Hematopoietic multipotent progenitor cell treated with erythropoietin and hydrocortisone succinate and interleukin-3 and kit ligand, for 15 days (in vitro differentiated cells): ENCODE results near the gene SLC16A4.
"Not testable (repeated sequence)": the region's sequence is repeated elsewhere in the genome, so short reads cannot be mapped to it uniquely, and the experiment has no call there.

Experiments
- DNase-seq: peaks from one replicate; pipeline ENCODE4 v3.0.0-alpha.2; 2015; ENCODE audit warnings: low spot score

The SLC16A4 gene

GRCh38 chr1:110390692-110391245, at the start of gene SLC16A4:
TSS of gene SLC16A4 (minus strand) at chr1:110391026. CDS start at chr1:110389323, 1,703 bp downstream.
- DNase-seq: no peak

GRCh38 chr1:110439873-110440272, 49.0 kb upstream of the SLC16A4 start:
- not testable (repeated sequence) for DNase-seq

GRCh38 chr1:110438893-110439292, 48.1 kb upstream of the SLC16A4 start:
- no peak for DNase-seq

- not testable (repeated sequence) for DNase-seq
Observed at GRCh38 chr1:110437645-110438299, 46.9 kb upstream of the SLC16A4 start.

DNA sequence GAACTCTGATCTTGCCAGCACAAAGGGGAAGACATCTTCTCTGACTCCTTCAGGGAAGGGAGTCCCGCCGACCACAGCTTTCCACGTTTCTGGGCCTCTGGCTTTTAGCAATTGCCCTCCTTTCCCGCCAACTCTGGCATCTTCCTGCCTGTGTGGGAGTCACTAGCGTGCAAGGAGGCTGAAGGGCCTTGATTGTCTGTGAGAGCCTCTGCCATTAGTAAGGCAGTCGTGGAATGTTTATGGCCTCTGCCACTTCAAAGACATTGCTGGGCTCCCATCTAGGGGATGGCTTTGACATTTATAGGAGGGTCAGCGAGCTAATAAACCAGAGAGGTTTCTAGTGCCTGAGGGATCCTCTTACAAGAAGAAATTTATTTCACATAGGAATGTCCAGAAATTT, 45.8 kb upstream of the SLC16A4 start:
- DNase-seq: no peak

DNA sequence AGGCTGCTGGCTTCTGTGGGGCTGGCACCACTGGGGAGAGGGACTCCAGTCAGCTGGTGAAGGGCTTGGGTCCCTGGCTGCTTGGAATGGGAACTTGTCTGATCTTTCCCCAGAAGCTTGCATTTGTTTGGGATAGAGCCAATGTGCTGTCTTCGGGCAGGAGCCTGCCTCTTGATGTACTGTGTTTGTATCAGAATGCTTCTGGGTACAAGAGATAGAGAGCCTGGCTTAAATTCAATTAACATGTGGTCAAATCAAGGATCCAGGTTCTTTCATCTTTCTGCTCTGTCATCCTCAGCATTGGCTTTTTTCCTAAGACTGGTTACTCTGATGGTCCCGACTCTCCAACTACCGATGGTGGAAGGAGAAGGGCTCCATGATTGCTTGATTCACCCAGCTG, 44.1 kb upstream of the SLC16A4 start:
- no peak for DNase-seq

DNA sequence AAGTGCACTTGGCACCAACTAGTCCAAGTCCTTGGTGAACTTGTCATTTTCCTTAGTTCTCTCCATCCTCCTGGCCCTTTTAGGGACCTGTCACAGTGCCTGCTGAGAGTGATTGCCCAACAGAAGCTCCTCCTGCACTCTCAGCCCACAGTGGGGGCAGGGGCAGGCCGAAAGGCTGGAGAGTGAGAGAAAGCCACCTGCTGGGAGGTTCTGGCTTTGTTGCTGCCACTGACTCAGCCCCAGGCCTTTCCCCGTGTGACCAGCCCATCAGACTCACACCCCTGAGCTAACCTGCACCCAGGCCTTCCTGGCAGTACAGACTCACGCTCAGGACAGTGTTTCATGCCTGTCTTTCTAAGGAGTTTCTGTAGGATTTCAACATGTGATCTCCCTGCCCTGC, 43.0 kb upstream of the SLC16A4 start:
- DNase-seq: no peak

- DNase-seq: no peak
Observed at GRCh38 chr1:110433213-110433612, 42.4 kb upstream of the SLC16A4 start.

DNA sequence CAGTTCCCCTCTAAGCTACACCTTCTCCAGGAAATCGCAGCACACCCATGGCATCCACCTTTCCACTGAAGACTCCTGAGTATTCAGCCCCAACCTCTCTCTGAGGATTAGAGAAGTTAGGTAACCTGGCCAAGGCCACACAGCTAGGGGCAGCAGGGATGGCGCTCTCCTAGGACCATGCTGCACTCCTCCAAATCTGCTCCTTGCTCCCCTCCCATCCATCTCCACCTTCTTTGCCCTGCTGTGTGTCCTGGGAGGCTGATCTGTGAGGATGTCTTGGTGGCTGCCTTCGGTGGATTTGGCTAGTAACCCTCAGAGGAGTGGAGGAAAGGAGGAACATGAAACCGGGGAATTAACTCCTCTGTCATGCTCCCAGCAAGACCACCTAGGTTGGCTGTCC, 40.1 kb upstream of the SLC16A4 start:
- DNase-seq: no peak

DNA sequence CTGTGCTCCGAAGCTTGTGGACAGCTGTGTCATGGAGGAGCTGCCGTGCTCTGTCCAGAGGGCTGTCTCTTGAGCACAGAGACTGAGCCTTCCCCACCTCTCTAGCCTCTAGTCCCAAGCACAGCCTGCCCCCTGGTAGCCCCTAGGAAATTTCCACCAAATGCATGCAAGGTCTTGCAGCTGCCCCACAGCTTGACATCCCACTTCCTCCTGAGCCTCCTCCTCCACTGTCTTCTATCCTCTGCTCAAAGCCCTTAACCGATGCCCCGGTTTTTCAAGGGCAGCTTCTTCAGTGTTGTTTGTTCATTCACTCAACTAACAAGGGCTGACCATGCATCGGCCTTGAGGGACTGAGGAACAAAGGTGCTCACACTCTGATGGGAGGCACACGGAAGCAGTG, 39.5 kb upstream of the SLC16A4 start:
- DNase-seq: no peak

DNA sequence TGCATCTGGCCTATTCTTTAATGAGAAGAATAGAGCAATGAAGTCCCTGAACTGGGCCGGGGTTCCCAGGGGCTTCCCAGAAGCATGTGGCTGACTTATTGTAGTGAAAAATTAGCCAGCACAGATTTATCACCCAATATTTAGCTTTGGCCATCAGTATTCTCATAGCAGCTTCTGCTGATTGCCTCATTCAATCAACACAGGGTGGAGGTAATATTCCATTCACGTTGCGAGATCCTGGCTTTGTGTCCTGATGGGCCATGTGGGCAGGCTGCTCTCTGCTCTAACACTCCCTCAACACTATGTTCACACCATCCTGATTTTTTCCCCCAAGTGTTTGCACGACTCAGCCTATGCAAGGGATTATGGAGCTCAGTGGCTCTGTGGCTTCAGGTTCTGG, 38.1 kb upstream of the SLC16A4 start:
- no peak for DNase-seq

DNA sequence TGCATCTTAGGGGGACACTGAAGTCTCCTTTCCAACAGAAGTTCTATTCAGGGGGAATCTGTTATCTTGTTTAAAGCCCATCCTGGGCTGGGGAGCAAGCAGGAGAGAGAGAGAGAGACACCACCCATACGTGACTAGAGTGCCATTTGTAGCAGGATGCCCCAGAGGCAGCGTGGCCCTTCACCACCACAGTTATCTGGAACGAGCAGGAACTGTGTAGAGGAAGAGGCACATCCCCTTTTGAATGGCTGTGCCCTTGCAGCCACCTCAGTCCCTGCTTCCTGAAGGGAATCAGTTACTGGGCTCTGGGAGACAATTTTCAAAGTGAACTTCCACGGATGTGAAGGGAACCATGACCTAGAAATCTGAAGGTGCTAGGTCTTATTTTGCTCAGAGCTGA, 36.0 kb upstream of the SLC16A4 start:
- no peak for DNase-seq

DNA sequence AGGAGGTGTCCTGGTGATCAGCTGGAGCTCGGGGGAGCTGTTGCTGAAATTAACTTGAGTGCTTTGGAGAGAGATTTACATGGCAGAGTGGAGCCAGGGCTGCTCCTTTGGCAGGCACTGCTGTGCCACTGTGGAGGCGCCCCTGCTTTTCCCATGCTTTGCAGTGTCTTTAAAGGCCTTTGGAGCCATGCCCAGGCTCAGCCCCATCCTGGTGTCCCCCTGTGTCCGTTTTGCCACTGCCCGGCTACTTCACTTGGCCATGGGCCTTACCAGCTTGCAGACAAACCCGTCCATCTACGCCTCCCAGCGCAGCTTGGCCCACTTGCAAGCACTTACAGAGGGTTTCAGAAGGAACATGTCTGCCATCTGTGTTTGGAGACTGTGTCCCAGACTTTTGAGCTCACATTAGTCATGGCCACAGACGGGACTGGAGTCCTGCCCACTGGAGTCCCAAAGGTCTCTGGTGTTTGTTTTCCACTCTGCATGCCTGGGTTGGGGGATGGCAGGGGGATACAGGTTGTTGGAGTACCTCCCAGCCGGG, 34.9 kb upstream of the SLC16A4 start:
- no peak for DNase-seq

DNA sequence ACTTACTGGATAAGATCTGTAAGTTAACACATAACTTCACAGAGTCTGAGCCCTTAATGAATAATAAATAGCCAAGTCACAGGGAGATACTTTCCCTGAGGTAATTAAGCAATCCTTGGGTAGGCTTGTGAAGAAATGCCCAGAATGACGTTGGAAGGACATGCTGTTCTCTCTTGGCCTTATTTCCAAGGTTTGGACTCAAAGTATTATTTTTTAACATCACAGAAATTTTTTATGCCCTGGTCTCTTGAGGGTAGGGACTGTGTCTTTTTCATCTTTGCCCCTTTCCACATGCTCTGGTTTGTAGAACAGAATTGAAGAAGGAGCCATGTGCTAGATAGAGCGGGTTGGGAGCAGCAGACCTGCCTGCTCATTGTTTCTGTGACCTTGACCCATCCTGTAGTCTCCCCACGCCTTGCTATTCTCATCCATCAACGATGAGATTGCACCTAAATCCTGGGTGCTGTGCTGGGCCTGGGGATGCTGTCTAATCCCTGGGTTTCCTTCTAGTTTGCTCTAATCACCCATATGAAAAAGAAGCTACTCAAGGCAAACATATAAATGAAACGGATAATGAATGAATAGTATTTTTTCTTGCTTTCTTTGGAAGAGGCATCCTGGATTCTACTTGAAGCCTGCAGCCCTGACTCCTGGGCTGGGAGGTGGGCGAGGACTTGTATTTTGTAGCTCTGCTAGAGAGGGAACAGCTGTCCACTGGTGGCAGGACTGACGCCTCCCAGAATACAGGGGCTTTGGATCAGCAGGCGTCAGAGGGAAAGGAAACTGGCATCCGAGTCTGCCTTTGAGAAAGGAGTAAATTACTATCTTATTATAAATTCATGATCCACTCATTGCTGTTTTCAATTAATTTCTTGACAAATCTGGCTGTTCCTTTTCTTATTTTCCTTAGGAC, 34.1 kb upstream of the SLC16A4 start:
- no peak for DNase-seq

GRCh38 chr1:110420874-110421793, 30.3 kb upstream of the SLC16A4 start:
- DNase-seq: peak; percentile 15

DNA sequence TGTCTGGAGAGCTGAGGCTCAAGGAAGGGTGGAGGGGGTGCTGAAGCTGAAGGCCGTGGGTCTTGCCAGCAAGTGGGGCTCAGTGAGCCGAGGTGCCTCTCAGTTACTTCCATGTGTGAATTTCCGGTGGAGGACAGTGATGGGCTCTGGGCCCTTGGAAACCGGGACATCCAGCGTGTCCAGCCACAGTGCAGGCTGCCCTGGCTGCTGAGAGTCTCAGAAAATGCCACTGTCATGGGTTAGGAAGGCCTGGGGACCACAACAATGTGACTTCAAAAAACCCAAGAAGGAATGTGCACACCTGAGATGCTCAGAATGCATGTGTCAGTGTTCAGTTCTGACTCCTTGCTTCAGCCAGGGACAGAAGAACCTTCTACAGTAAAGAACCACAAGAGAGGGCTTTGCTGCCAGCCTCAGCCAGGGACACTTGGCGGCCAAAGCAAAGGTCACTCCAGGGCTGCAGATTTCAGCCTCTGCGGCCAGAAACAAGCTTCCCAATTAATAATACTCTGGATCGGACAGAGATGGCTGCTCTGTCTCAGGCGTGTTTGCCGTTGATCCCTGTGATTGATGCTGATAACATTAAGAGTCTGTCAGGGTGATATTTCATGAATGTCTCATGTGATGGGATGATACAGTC, 29.3 kb upstream of the SLC16A4 start:
- DNase-seq: no peak

DNA sequence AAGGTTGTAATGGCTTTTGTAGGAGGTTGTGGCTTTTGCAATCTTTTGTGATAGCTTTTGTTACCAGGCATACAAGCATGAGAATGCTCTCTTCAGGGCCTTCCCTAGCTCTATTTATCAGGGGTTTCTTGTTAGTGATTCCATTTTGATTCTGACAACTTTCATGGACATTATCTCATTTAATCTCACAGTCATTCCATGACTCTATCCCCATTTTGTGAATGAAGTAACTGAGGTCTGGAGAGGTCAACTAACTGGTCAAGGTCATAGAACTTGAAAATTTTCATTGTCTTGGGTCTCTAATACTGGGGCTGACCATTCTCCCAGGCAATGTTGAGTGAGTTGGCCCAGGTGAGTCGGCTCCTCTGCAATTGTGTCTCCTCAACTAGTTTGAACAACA, 27.9 kb upstream of the SLC16A4 start:
- no peak for DNase-seq

- DNase-seq: not testable (repeated sequence)
Observed at GRCh38 chr1:110413045-110413444, 22.2 kb upstream of the SLC16A4 start.

DNA sequence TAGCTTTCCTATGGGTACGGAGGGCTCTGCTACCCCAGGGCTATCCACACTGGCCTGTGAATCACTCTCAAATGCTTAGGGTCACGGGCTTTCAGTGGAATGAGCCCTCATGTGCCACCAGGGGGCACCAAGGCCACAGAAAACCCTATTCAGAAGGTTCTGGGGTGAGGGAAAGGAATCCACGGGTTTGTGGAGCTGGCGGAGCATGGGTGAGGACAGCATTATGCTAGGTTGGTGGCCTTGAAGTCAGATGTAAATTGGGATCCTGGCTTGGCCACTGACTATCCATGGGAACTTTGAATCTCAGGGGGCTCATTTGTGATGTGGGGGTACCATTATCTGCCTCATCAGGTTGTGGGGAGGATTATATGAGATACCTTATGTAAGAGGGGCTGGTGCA, 21.8 kb upstream of the SLC16A4 start:
- DNase-seq: peak; percentile 86

- no peak for DNase-seq
Observed at GRCh38 chr1:110411173-110411735, 20.4 kb upstream of the SLC16A4 start.

DNA sequence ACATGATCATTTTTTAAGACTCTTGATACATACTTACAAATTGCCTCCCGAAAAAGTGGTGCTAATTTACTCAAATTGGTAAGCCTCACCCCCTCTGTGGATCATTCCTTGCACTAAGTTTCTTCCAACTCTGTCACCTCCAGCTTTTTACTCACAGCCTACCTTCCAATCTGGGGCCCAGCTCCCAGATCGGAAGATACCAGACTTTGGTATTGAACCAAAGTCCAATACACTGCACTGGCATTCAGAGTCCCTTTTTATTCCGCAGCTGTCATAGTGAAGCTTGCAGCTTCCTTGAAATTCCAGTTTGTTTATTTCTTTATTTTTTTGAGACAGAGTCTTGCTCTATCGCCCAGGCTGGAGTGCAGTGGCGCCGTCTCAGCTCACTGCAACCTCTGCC, 18.5 kb upstream of the SLC16A4 start:
- DNase-seq: no peak
